HepG2 (cell line): ENCODE data around the gene CKMT2. TPM values are rescaled to one million over a fixed set of nuclear protein-coding genes. Genes with fewer than 3 reads are reported as not detected.

Experiments used
- ATAC-seq: fragments of 200-7000 bp; cut with Tn5 transposase; 3 replicates; pipeline ENCODE4 v1.9.1; 2020; ENCODE audit warnings: mild to moderate bottlenecking, moderate library complexity
- BruUV-seq: library from RNA; stranded (reverse); fragments of 400-500 nt; replicated peaks from 2 replicates; lab custom pipeline; 2021; lab: Mats Ljungman, UMichigan
- CTCF ChIA-PET: fragments of 300-600 bp; formaldehyde crosslinking; extraction: SDS; loops from one replicate; lab custom pipeline; 2021; ENCODE audit warnings: low total read pairs, inconsistent platforms, low intra/inter-chr PET ratio; lab: Yijun Ruan, JAX
- POLR2A ChIA-PET: fragments of 350-600 bp; sonication (Branson Sonifier 250); formaldehyde crosslinking; loops from one replicate; lab custom pipeline; 2020; ENCODE audit warnings: antibody characterized with exemption, inconsistent platforms; lab: Yijun Ruan, JAX
- DNase-seq: peaks from one replicate; pipeline ENCODE4 v3.0.0-alpha.2; 2015; ENCODE audit warnings: low spot score
- FAIRE-seq: peaks from 3 replicates; lab custom pipeline; 2011; peaks lifted over from hg19 to GRCh38; lab: Jason Lieb, UNC
- H2AFZ ChIP-seq: one replicate; pipeline ENCODE4 v1.6.1; 2011; ENCODE audit warnings: low read length, inconsistent platforms
- H3K27ac ChIP-seq: fragments of 300-600 bp; 3 replicates; pipeline ENCODE4 v1.8.0; 2011; ENCODE audit warnings: mixed run types, mild to moderate bottlenecking, mixed read lengths, low read length, inconsistent platforms; ENCODE audit not compliant: insufficient read depth; ENCODE audit errors: extremely low read length
- H3K27me3 ChIP-seq, 2 experiments: fragments of 200-600 bp in 1 of 2; 2 replicates in 1 of 2; 3 replicates in 1 of 2; pipeline versions ENCODE4 v1.6.0 to v1.8.0; 2011; ENCODE audit warnings: low read length in 2 of 2, mild to moderate bottlenecking in 2 of 2, moderate library complexity in 2 of 2, inconsistent platforms in 1 of 2; ENCODE audit not compliant: insufficient read depth in 2 of 2, control insufficient read depth in 1 of 2
- H3K36me3 ChIP-seq, 2 experiments: fragments of 200-600 bp in 1 of 2; replicated peaks in 1 of 2; 2 replicates in 1 of 2; 3 replicates in 1 of 2; pipeline versions ENCODE4 v1.5.1 to v1.8.0; 2011; ENCODE audit warnings: low read length in 2 of 2, inconsistent platforms in 1 of 2; ENCODE audit not compliant: insufficient read depth in 2 of 2, control insufficient read depth in 1 of 2
- H3K4me1 ChIP-seq: 2 replicates; pipeline ENCODE4 v1.5.1; 2012; ENCODE audit warnings: low read length, inconsistent platforms; ENCODE audit not compliant: insufficient read depth
- H3K4me2 ChIP-seq: 2 replicates; pipeline ENCODE4 v1.6.0; 2011; ENCODE audit warnings: low read depth, low read length, inconsistent platforms
- H3K4me3 ChIP-seq, 3 experiments: fragments of 200-600 bp in 1 of 3; sonication (generic), shearing (Covaris generic) in 1 of 3; replicated peaks in 1 of 3; 2 replicates each; pipeline ENCODE4 v1.5.1; 2011 to 2016; ENCODE audit warnings: low read length in 3 of 3, inconsistent platforms in 2 of 3, low read depth in 2 of 3, mild to moderate bottlenecking in 2 of 3, control low read depth in 1 of 3, mixed read lengths in 1 of 3; ENCODE audit not compliant: insufficient read depth in 1 of 3
- H3K79me2 ChIP-seq: one replicate; pipeline ENCODE4 v1.6.1; 2011; ENCODE audit warnings: low read length, inconsistent platforms; ENCODE audit not compliant: insufficient read depth
- H3K9ac ChIP-seq: 2 replicates; pipeline ENCODE4 v1.6.0; 2011; ENCODE audit warnings: mild to moderate bottlenecking, low read depth, low read length, inconsistent platforms; ENCODE audit not compliant: insufficient read depth
- H3K9me3 ChIP-seq: 2 replicates; pipeline ENCODE4 v1.5.1; 2012; ENCODE audit warnings: mild to moderate bottlenecking, low read length
- H4K20me1 ChIP-seq: 2 replicates; pipeline ENCODE4 v1.6.0; 2011; ENCODE audit warnings: inconsistent platforms, mild to moderate bottlenecking, low read length, moderate library complexity; ENCODE audit not compliant: insufficient read depth
- AKAP8 ChIP-seq: sonication (generic); formaldehyde crosslinking; IDR thresholded peaks from 2 replicates; pipeline ENCODE4 v1.5.1; 2020; ENCODE audit warnings: mild to moderate bottlenecking, missing genetic modification reagents
- CHCHD3 ChIP-seq: sonication (generic); formaldehyde crosslinking; IDR thresholded peaks from 2 replicates; pipeline ENCODE4 v1.8.0; 2022; ENCODE audit warnings: mild to moderate bottlenecking, missing genetic modification reagents, moderate library complexity
- CTCF ChIP-seq: sonication (generic); formaldehyde crosslinking; IDR thresholded peaks from 2 replicates; pipeline ENCODE4 v1.5.0; 2020; ENCODE audit warnings: mild to moderate bottlenecking, missing genetic modification reagents, moderate library complexity
- MEIS2 ChIP-seq: sonication (generic); formaldehyde crosslinking; IDR thresholded peaks from 2 replicates; pipeline ENCODE4 v1.9.0; 2021; ENCODE audit warnings: mild to moderate bottlenecking, missing genetic modification reagents
- PATZ1 ChIP-seq: sonication (generic); formaldehyde crosslinking; IDR thresholded peaks from 2 replicates; pipeline ENCODE4 v1.4.0; 2020; ENCODE audit warnings: missing genetic modification reagents
- POLR2G ChIP-seq: fragments of 200-400 bp; formaldehyde crosslinking; IDR thresholded peaks from 2 replicates; pipeline ENCODE4 v1.6.1; 2018; ENCODE audit warnings: mild to moderate bottlenecking, low read depth, low read length, moderate library complexity
- RXRA ChIP-seq: sonication (generic); formaldehyde crosslinking; IDR thresholded peaks from 2 replicates; pipeline ENCODE4 v1.5.1; 2020; ENCODE audit warnings: missing genetic modification reagents
- SNAPC4 ChIP-seq: sonication (generic); formaldehyde crosslinking; IDR thresholded peaks from 2 replicates; pipeline ENCODE4 v1.4.0; 2020; ENCODE audit warnings: mild to moderate bottlenecking, missing genetic modification reagents
- SPEN ChIP-seq: sonication (generic); formaldehyde crosslinking; IDR thresholded peaks from 2 replicates; pipeline ENCODE4 v1.5.1; 2020; ENCODE audit warnings: low read depth, mild to moderate bottlenecking, missing genetic modification reagents
- ZC3H4 ChIP-seq: sonication (generic); formaldehyde crosslinking; IDR thresholded peaks from 2 replicates; pipeline ENCODE4 v1.4.0; 2020; ENCODE audit warnings: missing genetic modification reagents, borderline replicate concordance
- ZNF12 ChIP-seq: sonication (generic); formaldehyde crosslinking; IDR thresholded peaks from 2 replicates; pipeline ENCODE4 v1.5.0; 2020; ENCODE audit warnings: missing genetic modification reagents
- ZNF225 ChIP-seq: sonication (generic); formaldehyde crosslinking; IDR thresholded peaks from 2 replicates; pipeline ENCODE4 v1.4.0; 2020; ENCODE audit warnings: mild to moderate bottlenecking, missing genetic modification reagents
- ZNF430 ChIP-seq: sonication (generic); formaldehyde crosslinking; IDR thresholded peaks from 2 replicates; pipeline ENCODE4 v1.9.0; 2021; ENCODE audit warnings: mild to moderate bottlenecking, missing genetic modification reagents
- ZNF709 ChIP-seq: sonication (generic); formaldehyde crosslinking; IDR thresholded peaks from 2 replicates; pipeline ENCODE4 v1.5.0; 2020; ENCODE audit warnings: mild to moderate bottlenecking, missing genetic modification reagents
- WGBS: methylation state at CpG from one replicate; pipeline ENCODE4 v1.1.6; 2017; ENCODE audit warnings: low lambda C conversion rate; 5-methylcytosine and 5-hydroxymethylcytosine counted together
- in situ Hi-C: cut with HindIII; loops from 2 replicates; pipeline ENCODE4 v1.10.0; 2017; ENCODE audit warnings: low pct_unique_long_range_greater_than_20kb; ENCODE audit not compliant: extremely low pct_ligation_motif_present
- intact Hi-C: fragments of 100-400 bp; cut with micrococcal nuclease; formaldehyde crosslinking; loops from one replicate; pipeline ENCODE4 v1.10.0; 2022; ENCODE audit not compliant: unreplicated experiment
- polyA plus RNA-seq, 8 experiments: library from polyadenylated mRNA; depleted of rRNA in 3 of 8; stranded (reverse) in 7 of 8; unstranded in 1 of 8; fragments of >200 nt; fragmentation: Illumina TruSeq in 4 of 8; extraction: Trizol in 4 of 8; gene quantifications; 2 replicates each; pipeline versions ENCODE4 v1.2.1 to v1.2.3, GENCODE V29; 2011 to 2016; ENCODE audit warnings: low read depth in 4 of 8, missing spikeins in 1 of 8, mixed read lengths in 1 of 8; ENCODE audit not compliant: insufficient read depth in 1 of 8
- total RNA-seq, 5 experiments: library from RNA; depleted of rRNA; stranded (reverse); fragments of >200 nt; fragmentation: Illumina TruSeq; extraction: Trizol; gene quantifications; 2 replicates each; pipeline ENCODE4 v1.2.3, GENCODE V29; 2016; ENCODE audit warnings: low read depth in 1 of 5

Gene CKMT2
- total and polyA plus RNA-seq, 2 of the 13 experiments (the other 11 are each of a cell fraction or from before 2014, with no cell fraction given), result 1.2 to 8.8 TPM

GRCh38 chr5:81214848-81215247, 18.3 kb upstream of the CKMT2 start:
- Histone ChIP-seq H3K4me1 (no peaks in the 10 kb centered on the region), H2AFZ (no peak overlapping the region), H3K27ac (no peak overlapping the region), H3K9ac (no peak overlapping the region), H3K36me3 (peaks cover 8 to 28% of the 10 kb centered on the region in 2 experiments; a peak in 4 of 5 replicates), H3K4me2 (no peak overlapping the region), H3K4me3 (no peak overlapping the region), H3K79me2 (no peaks in the 10 kb centered on the region), H3K9me3 (no peaks in the 10 kb centered on the region), H4K20me1 (no peaks in the 10 kb centered on the region), H3K27me3 (no peaks in the 10 kb centered on the region)
- no peak for FAIRE-seq
- POLR2A ChIA-PET, result no interaction called here
- no peak for DNase-seq
- 95% methylated on average over 8 of the region's 8 CpGs for WGBS
- CTCF ChIA-PET, result no interaction called here
- no peak for ATAC-seq
- in situ Hi-C loops (no loop called here), intact Hi-C loops (no loop called here)
- BruUV-seq, result no TSS peak
- no peak for TF ChIP-seq CTCF
- TF ChIP-seq RXRA, result no peak
- no peak for TF ChIP-seq POLR2G
- TF ChIP-seq AKAP8 (CRISPR knock-in tag), result no peak
- TF ChIP-seq ZNF12, result no peak
- TF ChIP-seq ZNF430 (CRISPR knock-in tag), result no peak
- no peak for TF ChIP-seq SPEN (CRISPR knock-in tag)
- TF ChIP-seq MEIS2 (CRISPR knock-in tag), result no peak
- TF ChIP-seq ZC3H4 (CRISPR knock-in tag), result no peak
- no peak for TF ChIP-seq PATZ1 (CRISPR knock-in tag)
- no peak for TF ChIP-seq SNAPC4 (CRISPR knock-in tag)
- TF ChIP-seq ZNF225 (CRISPR knock-in tag), result no peak
- TF ChIP-seq ZNF709 (CRISPR knock-in tag), result no peak
- TF ChIP-seq CHCHD3 (CRISPR knock-in tag), result no peak
